ENCODE results near the gene CCL5.
"Not testable (repeated sequence)": the region's sequence is repeated elsewhere in the genome, so short reads cannot be mapped to it uniquely, and the experiment has no call there.

The CCL5 gene

GRCh38 chr17:35906191-35906925 lies 26.2 kb upstream of the CCL5 start:
- Mint-ChIP-seq H3K4me3 (no peak overlapping the region), H3K27me3 (no peaks in the 10 kb centered on the region), H3K27ac (no peak overlapping the region), H3K36me3 (ENCODE audit: low read depth) (no peaks in the 10 kb centered on the region), H3K9me3 (no peaks in the 10 kb centered on the region), H3K4me1 (ENCODE audit: low read depth) (peaks cover 29% of the 10 kb centered on the region)

GRCh38 chr17:35903451-35903850 lies 23.3 kb upstream of the CCL5 start:
- Mint-ChIP-seq H3K4me3 (no peak overlapping the region), H3K4me1 (ENCODE audit: low read depth) (peaks cover 46% of the 10 kb centered on the region), H3K27ac (no peak overlapping the region)

GRCh38 chr17:35901631-35902175 lies 21.5 kb upstream of the CCL5 start:
- H3K4me3 Mint-ChIP-seq = peak overlapping the region; percentile 21
- H3K9me3 Mint-ChIP-seq = no peaks in the 10 kb centered on the region

More at GRCh38 chr17:35903451-35903850, 23.3 kb upstream of the CCL5 start:
- Mint-ChIP-seq H3K9me3 (no peaks in the 10 kb centered on the region), H3K27me3 (no peaks in the 10 kb centered on the region), H3K36me3 (ENCODE audit: low read depth) (no peaks in the 10 kb centered on the region)

GRCh38 chr17:35900708-35901480 lies 20.7 kb upstream of the CCL5 start:
- peak overlapping the region; percentile 70 for H3K27ac Mint-ChIP-seq
- H3K4me3 Mint-ChIP-seq = peak overlapping the region; percentile 68
- no peaks in the 10 kb centered on the region for H3K27me3 Mint-ChIP-seq
- H3K36me3 Mint-ChIP-seq (ENCODE audit: low read depth) = no peaks in the 10 kb centered on the region
- peaks cover 64% of the 10 kb centered on the region for H3K4me1 Mint-ChIP-seq (ENCODE audit: low read depth)
- no peaks in the 10 kb centered on the region for H3K9me3 Mint-ChIP-seq

More at GRCh38 chr17:35901631-35902175, 21.5 kb upstream of the CCL5 start:
- H3K27ac Mint-ChIP-seq = no peak overlapping the region
- H3K27me3 Mint-ChIP-seq = no peaks in the 10 kb centered on the region
- no peaks in the 10 kb centered on the region for H3K36me3 Mint-ChIP-seq (ENCODE audit: low read depth)
- H3K4me1 Mint-ChIP-seq (ENCODE audit: low read depth) = peaks cover 56% of the 10 kb centered on the region

GRCh38 chr17:35900280-35900679 lies 20.1 kb upstream of the CCL5 start:
- Mint-ChIP-seq H3K27ac (peak overlapping the region; percentile 70), H3K36me3 (ENCODE audit: low read depth) (no peaks in the 10 kb centered on the region), H3K9me3 (no peaks in the 10 kb centered on the region), H3K4me1 (ENCODE audit: low read depth) (peaks cover 70% of the 10 kb centered on the region), H3K4me3 (peak overlapping the region; percentile 68), H3K27me3 (no peaks in the 10 kb centered on the region)

- no peaks in the 10 kb centered on the region for H3K27me3 Mint-ChIP-seq
These were observed 18.3 kb upstream of the CCL5 start for GRCh38 chr17:35898283-35899070.

GRCh38 chr17:35897772-35898171 lies 17.6 kb upstream of the CCL5 start:
- not testable (repeated sequence) for H3K9me3 Mint-ChIP-seq; H3K36me3 Mint-ChIP-seq (ENCODE audit: low read depth); H3K27me3 Mint-ChIP-seq
- peak overlapping the region; percentile 68 for H3K4me3 Mint-ChIP-seq
- peak overlapping the region; percentile 93 for H3K27ac Mint-ChIP-seq
- H3K4me1 Mint-ChIP-seq (ENCODE audit: low read depth) = peaks cover 87% of the 10 kb centered on the region

More at GRCh38 chr17:35898283-35899070, 18.3 kb upstream of the CCL5 start:
- Mint-ChIP-seq H3K4me3 (peak overlapping the region; percentile 68), H3K9me3 (no peaks in the 10 kb centered on the region), H3K36me3 (ENCODE audit: low read depth) (no peaks in the 10 kb centered on the region), H3K27ac (peak overlapping the region; percentile 93), H3K4me1 (ENCODE audit: low read depth) (peaks cover 86% of the 10 kb centered on the region)

GRCh38 chr17:35895636-35896587 lies 15.8 kb upstream of the CCL5 start:
- H3K4me1 Mint-ChIP-seq (ENCODE audit: low read depth) = peaks cover 94% of the 10 kb centered on the region
- H3K27me3 Mint-ChIP-seq = no peaks in the 10 kb centered on the region
- no peaks in the 10 kb centered on the region for H3K9me3 Mint-ChIP-seq
- H3K36me3 Mint-ChIP-seq (ENCODE audit: low read depth) = no peaks in the 10 kb centered on the region
- peak overlapping the region; percentile 72 for H3K4me3 Mint-ChIP-seq
- peak overlapping the region; percentile 98 for H3K27ac Mint-ChIP-seq

GRCh38 chr17:35894206-35894605 lies 14.0 kb upstream of the CCL5 start:
- Mint-ChIP-seq H3K4me1 (ENCODE audit: low read depth) (peaks cover 94% of the 10 kb centered on the region), H3K27me3 (no peaks in the 10 kb centered on the region), H3K36me3 (ENCODE audit: low read depth) (no peaks in the 10 kb centered on the region), H3K9me3 (no peaks in the 10 kb centered on the region), H3K4me3 (no peak overlapping the region), H3K27ac (no peak overlapping the region)

- Mint-ChIP-seq H3K27me3 (no peaks in the 10 kb centered on the region), H3K27ac (no peak overlapping the region), H3K4me3 (no peak overlapping the region), H3K9me3 (no peaks in the 10 kb centered on the region), H3K4me1 (ENCODE audit: low read depth) (peaks cover 94% of the 10 kb centered on the region), H3K36me3 (ENCODE audit: low read depth) (no peaks in the 10 kb centered on the region)
These were observed 13.6 kb upstream of the CCL5 start for GRCh38 chr17:35893751-35894150.

- peaks cover 87% of the 10 kb centered on the region for H3K4me1 Mint-ChIP-seq (ENCODE audit: low read depth)
- peak overlapping the region; percentile 52 for H3K4me3 Mint-ChIP-seq
- H3K9me3 Mint-ChIP-seq = no peaks in the 10 kb centered on the region
- peak overlapping the region; percentile 64 for H3K27ac Mint-ChIP-seq
- H3K36me3 Mint-ChIP-seq (ENCODE audit: low read depth) = no peaks in the 10 kb centered on the region
- no peaks in the 10 kb centered on the region for H3K27me3 Mint-ChIP-seq
These were observed 12.2 kb upstream of the CCL5 start for GRCh38 chr17:35892091-35893035.

GRCh38 chr17:35891269-35891668 lies 11.1 kb upstream of the CCL5 start:
- Mint-ChIP-seq H3K27me3 (no peaks in the 10 kb centered on the region), H3K36me3 (ENCODE audit: low read depth) (no peaks in the 10 kb centered on the region), H3K27ac (peak overlapping the region; percentile 81), H3K4me3 (no peak overlapping the region), H3K9me3 (no peaks in the 10 kb centered on the region), H3K4me1 (ENCODE audit: low read depth) (peaks cover 80% of the 10 kb centered on the region)

GRCh38 chr17:35890774-35891155 lies 10.6 kb upstream of the CCL5 start:
- Mint-ChIP-seq H3K27ac (peak overlapping the region; percentile 81), H3K4me3 (peak overlapping the region; percentile 28), H3K4me1 (ENCODE audit: low read depth) (peaks cover 75% of the 10 kb centered on the region)

More at GRCh38 chr17:35890774-35891155, 10.6 kb upstream of the CCL5 start:
- Mint-ChIP-seq H3K9me3 (no peaks in the 10 kb centered on the region), H3K36me3 (ENCODE audit: low read depth) (no peaks in the 10 kb centered on the region), H3K27me3 (no peaks in the 10 kb centered on the region)

Measured in stimulated activated naive CD8-positive, alpha-beta T cell treated with anti-CD3 and anti-CD28 coated beads, Interleukin-15, Interleukin-2, amounts not matched to agents 100 ng/mL and 50 ng/mL, for 24 hours (primary cell).